GM10266 (cell line): ENCODE measurements around the gene ZNF317.

ENCODE experiments used
- DNase-seq: peaks from one replicate; pipeline ENCODE4 v3.0.0; 2012; ENCODE audit errors: extremely low spot score
- TF ChIP-seq, protein P1 (sequence below): IDR thresholded peaks from 2 replicates; pipeline ENCODE4 v1.5.1; 2012; ENCODE audit warnings: mild to moderate bottlenecking, low read depth; ENCODE audit not compliant: control insufficient read depth, insufficient read depth; ENCODE audit errors: missing control alignments

The ZNF317 gene

DNA sequence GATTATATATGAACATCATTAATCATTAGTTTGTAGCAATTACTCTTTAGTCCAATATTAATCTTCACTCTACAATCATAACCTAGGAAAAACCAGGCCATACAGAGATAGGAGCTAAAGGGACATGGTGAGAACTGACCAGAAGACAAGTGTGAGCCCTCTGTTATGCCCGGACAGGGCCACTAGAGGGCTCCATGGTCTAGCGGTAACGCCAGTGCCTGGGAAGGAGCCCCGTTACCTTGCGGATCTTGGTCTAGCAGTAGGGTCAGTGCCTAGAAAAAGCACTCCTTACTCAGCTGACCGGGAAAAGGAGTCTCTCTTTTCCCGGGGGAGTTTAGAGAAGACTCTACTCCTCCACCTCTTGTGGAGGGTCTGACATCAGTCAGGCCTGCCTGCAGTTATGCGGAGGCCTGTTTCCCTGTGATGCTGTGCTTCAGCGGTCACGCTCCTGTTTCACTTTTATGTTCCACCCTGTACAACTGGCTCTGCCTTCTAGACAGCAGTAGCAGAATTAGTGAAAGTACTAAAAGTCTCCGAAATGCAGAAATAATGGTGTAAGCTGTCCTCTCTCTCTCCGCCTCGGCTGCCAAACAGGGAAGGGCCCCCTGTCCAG lies 65.4 kb downstream of the ZNF317 start:
- TF ChIP-seq, protein P1, sequence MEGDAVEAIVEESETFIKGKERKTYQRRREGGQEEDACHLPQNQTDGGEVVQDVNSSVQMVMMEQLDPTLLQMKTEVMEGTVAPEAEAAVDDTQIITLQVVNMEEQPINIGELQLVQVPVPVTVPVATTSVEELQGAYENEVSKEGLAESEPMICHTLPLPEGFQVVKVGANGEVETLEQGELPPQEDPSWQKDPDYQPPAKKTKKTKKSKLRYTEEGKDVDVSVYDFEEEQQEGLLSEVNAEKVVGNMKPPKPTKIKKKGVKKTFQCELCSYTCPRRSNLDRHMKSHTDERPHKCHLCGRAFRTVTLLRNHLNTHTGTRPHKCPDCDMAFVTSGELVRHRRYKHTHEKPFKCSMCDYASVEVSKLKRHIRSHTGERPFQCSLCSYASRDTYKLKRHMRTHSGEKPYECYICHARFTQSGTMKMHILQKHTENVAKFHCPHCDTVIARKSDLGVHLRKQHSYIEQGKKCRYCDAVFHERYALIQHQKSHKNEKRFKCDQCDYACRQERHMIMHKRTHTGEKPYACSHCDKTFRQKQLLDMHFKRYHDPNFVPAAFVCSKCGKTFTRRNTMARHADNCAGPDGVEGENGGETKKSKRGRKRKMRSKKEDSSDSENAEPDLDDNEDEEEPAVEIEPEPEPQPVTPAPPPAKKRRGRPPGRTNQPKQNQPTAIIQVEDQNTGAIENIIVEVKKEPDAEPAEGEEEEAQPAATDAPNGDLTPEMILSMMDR, result peak; percentile 93
- DNase-seq, result peak; percentile 47
